Ovary (tissue), 3 donors: Measurements from ENCODE around the gene LONRF2.

Experiments
- EP300 ChIP-seq: sonication (generic); formaldehyde crosslinking; IDR thresholded peaks from one replicate; pipeline ENCODE4 v1.6.1; 2017; ENCODE audit warnings: antibody characterized with exemption
- POLR2A ChIP-seq: fragments of 450-650 bp; IDR thresholded peaks from one replicate; pipeline ENCODE4 v1.6.1; 2017; ENCODE audit warnings: antibody characterized with exemption, mild to moderate bottlenecking, moderate library complexity
- TF ChIP-seq, protein P1 (sequence below), 3 donors: fragments of 450-650 bp in 2 of 3; fragments of 200-600 bp in 1 of 3; IDR thresholded peaks; one replicate each; pipeline versions ENCODE4 v1.5.1 to v1.8.0; 2016 to 2022; ENCODE audit warnings: antibody characterized with exemption in 3 of 3, mild to moderate bottlenecking in 1 of 3
- donor health status: DM: no; HTN: no; CAD: no.

DNA sequence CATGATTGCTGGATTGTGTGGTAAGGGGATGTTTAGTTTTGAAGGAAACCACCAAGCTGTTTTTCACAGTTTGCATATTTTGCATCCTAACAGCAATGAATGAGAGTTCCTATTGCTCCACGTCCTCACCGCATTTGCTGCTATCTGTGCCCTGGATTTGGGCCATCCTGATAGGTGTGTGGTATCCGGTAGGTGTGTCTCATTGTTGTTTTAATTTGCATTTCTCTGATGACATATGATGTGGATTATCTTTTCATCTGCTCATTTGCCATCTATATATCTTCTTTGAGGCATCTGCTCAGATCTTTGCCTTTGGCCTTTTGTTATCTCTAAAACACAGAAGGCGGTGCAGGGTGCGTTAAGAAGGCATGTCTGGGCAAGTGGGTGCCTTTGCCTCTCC is 73.3 kb downstream of the LONRF2 start:
- TF ChIP-seq, protein P1, sequence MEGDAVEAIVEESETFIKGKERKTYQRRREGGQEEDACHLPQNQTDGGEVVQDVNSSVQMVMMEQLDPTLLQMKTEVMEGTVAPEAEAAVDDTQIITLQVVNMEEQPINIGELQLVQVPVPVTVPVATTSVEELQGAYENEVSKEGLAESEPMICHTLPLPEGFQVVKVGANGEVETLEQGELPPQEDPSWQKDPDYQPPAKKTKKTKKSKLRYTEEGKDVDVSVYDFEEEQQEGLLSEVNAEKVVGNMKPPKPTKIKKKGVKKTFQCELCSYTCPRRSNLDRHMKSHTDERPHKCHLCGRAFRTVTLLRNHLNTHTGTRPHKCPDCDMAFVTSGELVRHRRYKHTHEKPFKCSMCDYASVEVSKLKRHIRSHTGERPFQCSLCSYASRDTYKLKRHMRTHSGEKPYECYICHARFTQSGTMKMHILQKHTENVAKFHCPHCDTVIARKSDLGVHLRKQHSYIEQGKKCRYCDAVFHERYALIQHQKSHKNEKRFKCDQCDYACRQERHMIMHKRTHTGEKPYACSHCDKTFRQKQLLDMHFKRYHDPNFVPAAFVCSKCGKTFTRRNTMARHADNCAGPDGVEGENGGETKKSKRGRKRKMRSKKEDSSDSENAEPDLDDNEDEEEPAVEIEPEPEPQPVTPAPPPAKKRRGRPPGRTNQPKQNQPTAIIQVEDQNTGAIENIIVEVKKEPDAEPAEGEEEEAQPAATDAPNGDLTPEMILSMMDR (IDR thresholded peaks at IDR 0.05) = no peak
- no peak for TF ChIP-seq POLR2A
- TF ChIP-seq EP300 = no peak
